ENCODE data around the gene SLF2. TPM values are rescaled to one million over a fixed set of nuclear protein-coding genes. Genes with fewer than 3 reads are reported as not detected.

Gene SLF2
- total RNA-seq, 1 experiment from 2014 or later: 13.6 TPM

DNA sequence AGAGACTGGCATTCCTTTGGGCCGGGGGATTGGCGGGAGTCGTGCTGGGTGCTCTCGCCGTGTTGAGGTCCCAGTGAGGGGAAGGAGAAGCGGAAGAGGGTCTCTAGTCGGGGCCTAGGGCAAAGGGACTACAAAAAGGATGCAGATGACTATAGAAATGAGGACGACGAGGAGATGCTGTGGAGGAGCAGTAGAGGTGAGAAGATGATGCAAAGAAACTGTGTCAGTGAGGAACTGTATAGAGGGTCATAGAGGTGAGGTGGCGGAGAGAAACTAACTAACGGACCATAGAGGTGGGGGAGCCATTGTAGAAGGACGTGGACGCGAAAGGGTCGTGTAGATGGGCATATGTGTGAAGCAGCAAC, 74.9 kb downstream of the SLF2 start:
- BruUV-seq (replicated peaks): no TSS peak
- H3F3A ChIP-seq (ENCODE audit: insufficient read depth, low read depth): peaks cover 3% of the 10 kb centered on the region; the same call in 1 of the 2 replicates
- peak overlapping the region; percentile 94 for H3K4me2 ChIP-seq
- H3K4me3 ChIP-seq: peak overlapping the region; percentile 69
- ChIA-PET CTCF (no interaction called here), POLR2A (ENCODE audit: unreplicated experiment) (interaction anchor here (0.6 kb wide), 1 partner anchor 15 kb away, joined by 5 read pairs; no protein-coding TSS in a partner anchor)
- DNase-seq: no peak
- peak overlapping the region; percentile 78 for H2AFZ ChIP-seq
- H3K79me2 ChIP-seq (ENCODE audit: low read depth): peaks cover 47% of the 10 kb centered on the region
- no peaks in the 10 kb centered on the region for H3K27me3 ChIP-seq (ENCODE audit: insufficient read depth, low read depth)
- TF ChIP-seq, protein P1, sequence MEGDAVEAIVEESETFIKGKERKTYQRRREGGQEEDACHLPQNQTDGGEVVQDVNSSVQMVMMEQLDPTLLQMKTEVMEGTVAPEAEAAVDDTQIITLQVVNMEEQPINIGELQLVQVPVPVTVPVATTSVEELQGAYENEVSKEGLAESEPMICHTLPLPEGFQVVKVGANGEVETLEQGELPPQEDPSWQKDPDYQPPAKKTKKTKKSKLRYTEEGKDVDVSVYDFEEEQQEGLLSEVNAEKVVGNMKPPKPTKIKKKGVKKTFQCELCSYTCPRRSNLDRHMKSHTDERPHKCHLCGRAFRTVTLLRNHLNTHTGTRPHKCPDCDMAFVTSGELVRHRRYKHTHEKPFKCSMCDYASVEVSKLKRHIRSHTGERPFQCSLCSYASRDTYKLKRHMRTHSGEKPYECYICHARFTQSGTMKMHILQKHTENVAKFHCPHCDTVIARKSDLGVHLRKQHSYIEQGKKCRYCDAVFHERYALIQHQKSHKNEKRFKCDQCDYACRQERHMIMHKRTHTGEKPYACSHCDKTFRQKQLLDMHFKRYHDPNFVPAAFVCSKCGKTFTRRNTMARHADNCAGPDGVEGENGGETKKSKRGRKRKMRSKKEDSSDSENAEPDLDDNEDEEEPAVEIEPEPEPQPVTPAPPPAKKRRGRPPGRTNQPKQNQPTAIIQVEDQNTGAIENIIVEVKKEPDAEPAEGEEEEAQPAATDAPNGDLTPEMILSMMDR (conservative IDR thresholded peaks at IDR 0.05): no peak
- TF ChIP-seq EZH2 (IDR thresholded peaks at IDR 0.05; ENCODE audit: low read depth): no peak
- peaks cover 4% of the 10 kb centered on the region for H3K4me1 ChIP-seq (replicated peaks; ENCODE audit: insufficient read depth)
- no peaks in the 10 kb centered on the region for H3K36me3 ChIP-seq (ENCODE audit: low read depth)
- peak overlapping the region; percentile 30 for H3K27ac ChIP-seq
- H3K9me3 ChIP-seq (ENCODE audit: insufficient read depth, low read depth): no peaks in the 10 kb centered on the region
- no peaks in the 10 kb centered on the region for H4K20me1 ChIP-seq (ENCODE audit: insufficient read depth)
- H3K9me2 ChIP-seq (ENCODE audit: insufficient read depth): no peaks in the 10 kb centered on the region
- intact Hi-C loops (cut with micrococcal nuclease; ENCODE audit: unreplicated experiment): no loop called here

DNA sequence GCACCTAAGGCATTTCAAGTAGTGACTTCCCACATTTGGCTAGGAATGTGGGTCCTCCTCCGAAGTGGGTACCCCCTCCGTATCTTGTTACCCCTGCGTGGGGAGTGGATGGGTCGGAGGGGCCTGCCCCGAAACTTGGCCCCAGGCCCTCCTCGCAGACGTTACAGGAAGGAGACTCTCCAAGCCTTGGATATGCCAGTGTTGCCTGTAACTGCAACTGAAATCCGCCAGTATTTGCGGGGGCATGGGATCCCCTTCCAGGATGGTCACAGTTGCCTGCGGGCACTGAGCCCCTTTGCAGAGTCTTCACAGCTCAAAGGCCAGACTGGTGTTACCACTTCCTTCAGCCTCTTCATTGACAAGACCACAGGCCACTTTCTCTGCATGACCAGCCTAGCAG, 75.4 kb downstream of the SLF2 start:
- no peaks in the 10 kb centered on the region for H4K20me1 ChIP-seq (ENCODE audit: insufficient read depth)
- peak overlapping the region; percentile 69 for H3K4me3 ChIP-seq
- no peaks in the 10 kb centered on the region for H3K9me2 ChIP-seq (ENCODE audit: insufficient read depth)
- CTCF ChIA-PET: no interaction called here
- no peak overlapping the region for H2AFZ ChIP-seq
- POLR2A ChIA-PET (ENCODE audit: unreplicated experiment): no interaction called here
- H3K4me2 ChIP-seq: peak overlapping the region; percentile 94
- TSS peak; percentile 31 for BruUV-seq (replicated peaks)
- DNase-seq: no peak
- H3K36me3 ChIP-seq (ENCODE audit: low read depth): no peaks in the 10 kb centered on the region
- H3K9me3 ChIP-seq (ENCODE audit: insufficient read depth, low read depth): no peaks in the 10 kb centered on the region
- TF ChIP-seq, protein P1 (conservative IDR thresholded peaks at IDR 0.05): no peak
- no peak for TF ChIP-seq EZH2 (IDR thresholded peaks at IDR 0.05; ENCODE audit: low read depth)
- H3F3A ChIP-seq (ENCODE audit: insufficient read depth, low read depth): peaks cover 3% of the 10 kb centered on the region; the same call in 1 of the 2 replicates
- H3K27me3 ChIP-seq (ENCODE audit: insufficient read depth, low read depth): no peaks in the 10 kb centered on the region
- intact Hi-C loops (cut with micrococcal nuclease; ENCODE audit: unreplicated experiment): no loop called here
- H3K27ac ChIP-seq: no peak overlapping the region
- peaks cover 47% of the 10 kb centered on the region for H3K79me2 ChIP-seq (ENCODE audit: low read depth)
- H3K4me1 ChIP-seq (replicated peaks; ENCODE audit: insufficient read depth): peaks cover 4% of the 10 kb centered on the region

DNA sequence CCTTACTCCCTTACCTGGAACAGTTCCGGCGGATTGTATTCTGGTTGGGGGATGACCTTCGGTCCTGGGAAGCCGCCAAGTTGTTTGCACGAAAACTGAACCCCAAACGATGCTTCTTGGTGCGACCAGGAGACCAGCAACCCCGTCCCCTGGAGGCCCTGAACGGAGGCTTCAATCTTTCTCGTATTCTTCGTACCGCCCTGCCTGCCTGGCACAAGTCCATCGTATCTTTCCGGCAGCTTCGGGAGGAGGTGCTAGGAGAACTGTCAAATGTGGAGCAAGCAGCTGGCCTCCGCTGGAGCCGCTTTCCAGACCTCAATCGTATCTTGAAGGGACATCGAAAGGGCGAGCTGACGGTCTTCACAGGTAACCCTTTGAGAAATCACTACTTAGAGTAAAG, 76.3 kb downstream of the SLF2 start:
- Histone ChIP-seq H3K4me1 (replicated peaks; ENCODE audit: insufficient read depth) (peaks cover 4% of the 10 kb centered on the region), H2AFZ (no peak overlapping the region), H3K27ac (no peak overlapping the region), H3K27me3 (ENCODE audit: insufficient read depth, low read depth) (no peaks in the 10 kb centered on the region), H3K79me2 (ENCODE audit: low read depth) (peaks cover 47% of the 10 kb centered on the region), H3K9me2 (ENCODE audit: insufficient read depth) (no peaks in the 10 kb centered on the region), H3K4me3 (no peak overlapping the region), H4K20me1 (ENCODE audit: insufficient read depth) (no peaks in the 10 kb centered on the region), H3F3A (ENCODE audit: insufficient read depth, low read depth) (peaks cover 9% of the 10 kb centered on the region; the same call in 1 of the 2 replicates), H3K4me2 (no peak overlapping the region), H3K36me3 (ENCODE audit: low read depth) (no peaks in the 10 kb centered on the region), H3K9me3 (ENCODE audit: insufficient read depth, low read depth) (no peaks in the 10 kb centered on the region)
- POLR2A ChIA-PET (ENCODE audit: unreplicated experiment): no interaction called here
- TF ChIP-seq, protein P1 (conservative IDR thresholded peaks at IDR 0.05): no peak
- TF ChIP-seq EZH2 (IDR thresholded peaks at IDR 0.05; ENCODE audit: low read depth): no peak
- no TSS peak for BruUV-seq (replicated peaks)
- intact Hi-C loops (cut with micrococcal nuclease; ENCODE audit: unreplicated experiment): no loop called here
- no peak for DNase-seq
- CTCF ChIA-PET: no interaction called here

All from PC-9 (cell line).